SK-N-MC (cell line): ENCODE results near the gene NADK.

Experiments used
- DNase-seq: peaks from one replicate; pipeline ENCODE4 v3.0.0-alpha.2; 2011; ENCODE audit warnings: low read depth, low spot score
- H3K27ac ChIP-seq: fragments of 200-600 bp; sonication (generic); 2 replicates; pipeline ENCODE4 v1.5.1; 2016; ENCODE audit warnings: mixed run types
- H3K36me3 ChIP-seq: fragments of 200-600 bp; sonication (generic); 2 replicates; pipeline ENCODE4 v1.6.1; 2017; ENCODE audit warnings: antibody characterized with exemption, low read length, mixed read lengths; ENCODE audit not compliant: insufficient read depth
- H3K4me3 ChIP-seq: fragments of 200-600 bp; sonication (generic); 2 replicates; pipeline ENCODE4 v1.5.1; 2016
- H3K9ac ChIP-seq: fragments of 200-600 bp; sonication (generic); 2 replicates; pipeline ENCODE4 v1.8.0; 2017; ENCODE audit warnings: mixed run types, mixed read lengths; ENCODE audit not compliant: insufficient read length
- H3K9me3 ChIP-seq: fragments of 200-600 bp; sonication (generic); 2 replicates; pipeline ENCODE4 v1.6.1; 2017; ENCODE audit warnings: low read depth, mild to moderate bottlenecking, antibody characterized with exemption, low read length, moderate library complexity, mixed read lengths
- EZH2 ChIP-seq: fragments of 200-600 bp; sonication (generic); IDR thresholded peaks from one replicate; pipeline ENCODE4 v1.6.1; 2017; ENCODE audit warnings: antibody characterized with exemption
- FOXP2 ChIP-seq: optimal IDR thresholded peaks from 2 replicates; pipeline ENCODE3; 2011; ENCODE audit warnings: mild to moderate bottlenecking, moderate library complexity; ENCODE audit not compliant: insufficient read depth; ENCODE audit errors: extremely low read length, control extremely low read depth
- POLR2AphosphoS5 ChIP-seq: IDR thresholded peaks from 2 replicates; pipeline ENCODE4 v1.6.1; 2012; ENCODE audit warnings: mild to moderate bottlenecking, low read depth, low read length, borderline replicate concordance

The NADK gene

DNA sequence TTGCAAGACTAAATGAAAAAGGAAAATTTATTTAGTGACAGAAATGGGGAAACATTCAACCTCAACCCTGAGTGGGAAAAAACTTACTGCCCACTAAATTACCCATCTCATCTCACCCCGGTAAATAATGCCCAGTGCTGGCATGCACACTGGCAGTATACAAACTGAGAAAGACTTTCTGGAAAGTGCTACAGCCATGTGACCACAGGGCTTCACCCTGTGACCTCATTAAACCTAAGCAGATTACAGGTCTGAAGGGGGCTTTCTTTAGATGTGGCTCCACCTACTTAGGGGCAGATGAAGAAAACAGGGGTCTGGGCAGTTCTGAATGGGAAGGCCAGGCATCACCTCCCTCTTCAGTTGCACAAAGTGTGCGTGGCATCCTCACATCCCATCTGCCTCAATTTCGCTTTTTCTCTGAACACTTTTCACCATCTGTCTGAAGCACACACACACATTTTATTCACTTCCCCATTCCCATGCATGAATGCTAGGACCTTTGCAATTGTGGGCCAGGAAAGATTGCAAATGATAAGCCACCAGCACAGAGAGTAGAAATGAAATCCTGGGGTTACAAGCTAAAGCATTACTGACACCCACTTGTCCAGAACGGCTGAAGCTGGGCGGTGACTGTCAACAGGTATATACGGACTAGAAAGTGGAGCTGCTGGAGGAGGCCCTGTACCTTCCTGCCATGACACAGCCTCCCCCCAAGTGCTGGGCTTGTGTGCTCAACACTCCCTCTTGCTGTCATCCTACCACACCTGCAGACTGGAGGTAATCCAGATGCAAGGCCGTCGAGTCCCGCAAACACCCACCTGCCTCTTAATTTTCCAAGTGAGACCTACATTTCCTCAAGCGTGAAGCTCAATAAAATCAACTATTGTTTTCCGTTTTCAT is 2.7 kb downstream of the NADK start:
- 0 out of 2 replicates have a peak overlapping the region, but pooled peaks have one; percentile 36 for H3K27ac ChIP-seq
- H3K4me3 ChIP-seq, result peak overlapping the region; percentile 33
- peaks cover 41% of the 10 kb centered on the region for H3K36me3 ChIP-seq
- TF ChIP-seq FOXP2 (no peak), EZH2 (no peak), POLR2AphosphoS5 (no peak)
- DNase-seq, result no peak
- 0 out of 2 replicates have a peak, but pooled peaks cover 5% of the 10 kb centered on the region for H3K9me3 ChIP-seq
- peak overlapping the region; percentile 7 for H3K9ac ChIP-seq

DNA sequence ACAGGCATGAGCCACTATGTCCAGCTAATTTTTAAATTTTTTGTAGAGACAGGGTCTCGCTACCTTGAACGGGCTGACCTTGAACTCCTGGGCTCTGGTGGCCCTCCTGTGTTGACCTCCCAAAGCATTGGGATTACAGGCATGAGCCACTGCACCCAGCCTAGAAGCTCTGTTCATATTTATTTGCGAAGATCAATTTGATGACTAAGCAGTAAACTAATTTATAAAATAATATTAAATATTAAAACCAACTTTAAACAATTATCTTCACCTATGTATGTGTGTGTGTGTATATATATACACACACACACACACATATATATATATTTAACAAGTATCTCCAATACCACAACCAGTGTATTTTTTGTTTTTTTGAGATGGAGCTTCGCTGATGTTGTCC is 4.4 kb downstream of the NADK start:
- Histone ChIP-seq H3K9me3 (peaks cover 10% of the 10 kb centered on the region; the same call in 1 of the 2 replicates), H3K27ac (no peak overlapping the region), H3K4me3 (no peak overlapping the region), H3K36me3 (peaks cover 54% of the 10 kb centered on the region), H3K9ac (no peak overlapping the region)
- TF ChIP-seq FOXP2, result no peak
- DNase-seq, result no peak

DNA sequence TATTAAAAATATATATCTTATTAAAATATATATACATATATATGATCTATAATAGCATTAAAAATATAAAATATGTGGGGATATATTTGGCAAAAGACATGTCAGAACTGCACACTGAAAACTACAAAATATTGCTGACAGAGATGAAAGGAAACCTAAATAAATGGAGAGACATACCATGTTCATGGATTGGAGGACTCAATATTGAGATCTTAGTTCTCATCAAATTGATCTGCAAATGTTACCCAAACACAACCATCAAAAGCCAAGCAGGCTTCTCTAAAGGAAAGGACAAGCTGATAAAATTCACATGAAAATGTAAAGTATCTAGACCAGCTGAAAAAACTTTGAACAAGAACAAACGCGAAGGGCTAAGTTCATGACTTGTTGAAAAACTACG is 7.2 kb downstream of the NADK start:
- Histone ChIP-seq H3K4me3 (no peak overlapping the region), H3K9me3 (peaks cover 10% of the 10 kb centered on the region; the same call in 1 of the 2 replicates), H3K9ac (no peak overlapping the region), H3K27ac (no peak overlapping the region), H3K36me3 (peaks cover 74% of the 10 kb centered on the region)
- TF ChIP-seq FOXP2 (no peak), POLR2AphosphoS5 (no peak), EZH2 (no peak)
- DNase-seq, result no peak

DNA sequence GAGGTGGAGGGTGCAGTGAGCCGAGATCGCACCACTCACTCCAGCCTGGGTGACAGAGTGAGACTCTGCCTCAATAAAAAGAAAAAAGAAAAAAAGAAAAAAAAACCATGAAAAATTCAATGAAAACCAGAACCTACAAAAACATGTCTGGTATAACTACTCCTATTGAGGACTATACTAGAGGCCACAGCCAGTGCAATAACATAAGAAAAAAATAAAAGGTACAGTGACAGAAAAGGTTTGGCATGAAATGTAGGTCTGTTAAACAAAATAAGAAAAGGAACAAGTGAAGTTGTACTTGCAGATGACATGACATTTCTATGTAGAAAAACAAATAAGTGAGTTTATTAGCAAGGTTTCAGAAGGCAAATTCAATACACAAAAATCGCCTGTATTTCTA is 8.2 kb downstream of the NADK start:
- Histone ChIP-seq H3K27ac (no peak overlapping the region), H3K36me3 (peaks cover 68% of the 10 kb centered on the region), H3K9me3 (peaks cover 10% of the 10 kb centered on the region; the same call in 1 of the 2 replicates), H3K4me3 (no peak overlapping the region), H3K9ac (no peak overlapping the region)
- DNase-seq, result no peak
- TF ChIP-seq POLR2AphosphoS5, result no peak
- TF ChIP-seq EZH2, result no peak
- no peak for TF ChIP-seq FOXP2

DNA sequence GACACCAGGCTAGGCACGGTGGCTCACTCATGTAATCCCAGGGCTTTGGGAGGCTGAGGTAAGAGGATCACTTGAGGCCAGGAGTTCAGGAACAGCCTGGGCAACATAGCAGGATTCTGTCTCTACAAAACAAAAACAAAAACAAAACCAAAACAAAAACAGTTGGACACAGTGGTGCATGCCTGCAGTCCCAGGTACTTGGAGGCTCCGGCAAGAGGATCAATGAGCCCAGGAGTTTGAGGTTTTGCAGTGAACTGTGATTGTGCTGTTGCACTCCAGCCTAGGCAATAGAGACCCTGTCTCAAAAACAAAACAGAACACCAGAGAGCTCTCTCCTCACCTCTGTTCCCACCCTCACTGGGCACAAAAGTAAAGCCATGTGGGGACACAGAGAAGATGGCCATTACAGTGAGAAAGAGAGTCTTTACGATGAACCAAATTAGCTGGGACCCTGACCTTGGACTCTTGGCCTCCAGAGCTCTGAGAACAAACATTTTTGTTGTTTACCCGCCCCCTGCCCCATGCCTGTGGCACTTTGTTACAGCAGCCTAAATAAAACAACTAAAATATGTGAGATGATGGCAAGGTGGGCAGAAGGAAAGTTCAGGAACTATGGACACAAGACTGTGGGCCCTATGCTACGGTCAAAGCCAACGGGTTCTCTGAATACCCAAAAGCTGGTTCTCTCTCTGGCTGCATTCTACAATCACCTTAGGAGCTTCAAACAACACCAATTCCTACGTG is 9.8 kb downstream of the NADK start:
- Histone ChIP-seq H3K27ac (no peak overlapping the region), H3K9me3 (peaks cover 10% of the 10 kb centered on the region; the same call in 1 of the 2 replicates), H3K36me3 (peaks cover 69% of the 10 kb centered on the region), H3K4me3 (no peak overlapping the region), H3K9ac (no peak overlapping the region)
- TF ChIP-seq FOXP2 (no peak), POLR2AphosphoS5 (no peak), EZH2 (no peak)
- no peak for DNase-seq

DNA sequence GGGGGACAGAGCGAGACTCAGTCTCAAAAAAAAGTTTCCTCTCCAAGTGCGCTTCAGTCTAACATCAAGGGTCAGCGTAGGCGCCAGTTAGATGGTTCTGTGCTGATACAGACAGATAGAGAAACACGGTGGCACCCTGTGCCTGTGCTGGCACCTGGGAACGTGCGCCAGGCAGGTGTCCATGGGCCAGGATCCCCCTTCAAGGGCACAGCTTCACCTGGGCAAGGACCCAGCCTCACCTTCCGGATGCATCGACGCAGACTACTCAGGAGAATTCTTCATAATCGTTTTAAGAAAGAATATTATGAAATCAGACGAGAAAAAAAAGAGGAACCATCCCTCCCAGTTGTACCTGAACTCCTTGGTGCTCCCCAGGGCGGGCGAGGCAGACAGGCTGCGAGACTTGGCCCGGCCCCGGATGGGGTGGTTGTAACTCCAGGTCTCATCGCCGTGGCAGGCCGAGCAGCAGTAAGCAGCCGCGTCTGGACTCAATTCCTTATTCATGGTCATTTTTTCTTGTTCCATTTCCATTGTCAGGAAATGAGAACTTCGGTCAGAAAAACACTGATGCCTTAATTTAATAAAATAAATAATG is 13.3 kb downstream of the NADK start:
- Histone ChIP-seq H3K9me3 (peaks cover 2% of the 10 kb centered on the region; the same call in 1 of the 2 replicates), H3K27ac (no peak overlapping the region), H3K9ac (no peak overlapping the region), H3K4me3 (no peak overlapping the region), H3K36me3 (peaks cover 70% of the 10 kb centered on the region)
- no peak for DNase-seq
- no peak for TF ChIP-seq POLR2AphosphoS5
- no peak for TF ChIP-seq FOXP2
- no peak for TF ChIP-seq EZH2

DNA sequence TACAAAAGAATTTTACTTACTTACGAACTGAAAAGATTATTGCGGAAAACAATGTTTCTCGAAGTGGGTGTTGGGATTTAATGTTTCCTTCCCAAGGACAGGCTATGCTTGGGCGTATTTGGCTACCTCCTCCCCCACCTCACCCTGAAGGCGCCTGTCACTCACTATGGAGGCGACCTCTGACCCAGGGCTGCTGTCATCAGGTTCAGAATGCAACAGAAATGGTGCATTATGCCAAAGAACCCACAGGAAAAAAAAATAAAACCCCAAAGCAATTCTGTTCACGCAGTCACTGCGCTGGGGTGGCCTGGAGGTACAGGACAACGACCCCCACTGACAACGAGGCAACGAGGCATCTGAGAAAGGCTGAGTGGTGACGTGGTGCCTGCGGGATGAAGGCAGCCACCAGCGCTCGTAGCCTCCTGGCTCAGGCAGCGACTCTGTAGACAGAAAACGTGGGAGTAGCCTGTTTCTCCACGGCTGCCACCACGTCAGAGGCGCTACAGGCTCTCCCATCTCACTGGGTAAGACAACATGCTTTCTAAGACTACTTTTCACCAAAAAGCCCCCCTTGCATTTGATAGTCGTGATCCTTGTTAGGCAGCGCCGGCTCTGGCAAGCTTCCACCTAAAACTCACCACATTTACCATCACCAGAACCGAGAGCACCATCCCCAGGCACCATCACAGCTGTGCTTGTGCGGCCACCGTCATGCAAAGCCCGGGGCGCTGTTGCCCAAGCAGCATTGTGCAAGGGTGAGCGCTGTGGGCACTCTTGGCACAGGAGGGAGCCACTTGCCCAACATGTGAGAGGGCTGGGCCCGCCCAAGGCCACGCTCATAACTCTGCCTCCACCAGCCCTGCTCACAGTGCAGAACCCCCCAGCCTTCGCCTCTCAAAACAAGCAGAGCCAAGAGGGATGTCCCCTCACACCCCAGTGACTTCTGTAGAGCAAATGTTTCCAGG is 14.3 kb downstream of the NADK start:
- Histone ChIP-seq H3K36me3 (peaks cover 71% of the 10 kb centered on the region), H3K27ac (no peak overlapping the region), H3K4me3 (no peak overlapping the region), H3K9me3 (no peaks in the 10 kb centered on the region), H3K9ac (no peak overlapping the region)
- DNase-seq, result no peak
- TF ChIP-seq FOXP2, result no peak
